Heart left ventricle (tissue), 16 donors: ENCODE data around the gene ANAPC5. TPM values are rescaled to one million over a fixed set of nuclear protein-coding genes. Genes with fewer than 3 reads are reported as not detected.

ENCODE experiments used
- ATAC-seq, 4 donors: fragments of 200-7000 bp; cut with Tn5 transposase; one replicate each; pipeline ENCODE4 v1.9.1; 2020 to 2022; ENCODE audit warnings: moderate library complexity in 4 of 4, mild to moderate bottlenecking in 3 of 4, moderate number of reproducible peaks in 1 of 4
- DNase-seq, 5 donors: peaks; one replicate each; pipeline ENCODE4 v3.0.0-alpha.2; 2020
- H3K27ac ChIP-seq, 12 donors: fragments of 200-600 bp; sonication (generic) in 4 of 12; one replicate each; pipeline versions ENCODE4 v1.5.0 to v1.8.0; 2016 to 2022; ENCODE audit warnings: mild to moderate bottlenecking in 2 of 12
- H3K27me3 ChIP-seq, 9 donors: fragments of 200-600 bp; sonication (generic) in 2 of 9; one replicate each; pipeline versions ENCODE4 v1.5.1 to v1.8.0; 2016 to 2022; ENCODE audit warnings: mild to moderate bottlenecking in 3 of 9
- H3K36me3 ChIP-seq, 9 donors: fragments of 200-600 bp; sonication (generic) in 2 of 9; one replicate each; pipeline versions ENCODE4 v1.5.0 to v1.8.0; 2018 to 2022; ENCODE audit warnings: mild to moderate bottlenecking in 2 of 9
- H3K4me1 ChIP-seq, 12 donors: fragments of 200-600 bp; sonication (generic) in 4 of 12; one replicate each; pipeline versions ENCODE4 v1.5.0 to v1.8.0; 2016 to 2022; ENCODE audit warnings: mild to moderate bottlenecking in 3 of 12
- H3K4me3 ChIP-seq, 12 donors: fragments of 200-600 bp; sonication (generic) in 4 of 12; one replicate each; pipeline versions ENCODE4 v1.5.0 to v1.8.0; 2017 to 2022; ENCODE audit warnings: mild to moderate bottlenecking in 9 of 12, moderate library complexity in 4 of 12
- H3K9me3 ChIP-seq, 12 donors: fragments of 200-600 bp; sonication (generic) in 4 of 12; one replicate each; pipeline versions ENCODE4 v1.5.0 to v1.8.0; 2016 to 2022; ENCODE audit warnings: mild to moderate bottlenecking in 1 of 12
- POLR2A ChIP-seq, 2 donors: fragments of 450-650 bp; IDR thresholded peaks; one replicate each; pipeline ENCODE4 v1.6.1; 2017; ENCODE audit warnings: antibody characterized with exemption in 2 of 2, mild to moderate bottlenecking in 2 of 2, moderate library complexity in 2 of 2
- WGBS, 4 donors: extraction: QIAGEN DNeasy Blood & Tissue Kit in 2 of 4; methylation state at CpG; one replicate each; pipeline versions ENCODE4 v1.1.5 to v1.1.7; 2013 to 2018; 5-methylcytosine and 5-hydroxymethylcytosine counted together
- intact Hi-C, 10 donors: fragments of 100-400 bp; cut with DNase I; formaldehyde crosslinking; loops; one replicate each; pipeline versions ENCODE4 v1.11.1 to v1.14.2; 2022
- polyA plus RNA-seq, 2 donors: library from polyadenylated mRNA; stranded (reverse); fragments of 200-250 nt; gene quantifications; one replicate each; pipeline ENCODE4 v1.2.3, GENCODE V29; 2013
- total RNA-seq, 9 donors: library from RNA; depleted of rRNA in 2 of 9; stranded (reverse); fragments of >200 nt in 2 of 9; fragmentation: NEBNext Ultra II Directional in 3 of 9; extraction: Animal tissue kit (Norgen Biotek cat#: 25700) in 3 of 9; gene quantifications; one replicate each; pipeline versions ENCODE4 v1.1.0 to v1.2.4, GENCODE V29; 2016 to 2023
- TF ChIP-seq, protein P1 (sequence below), 12 donors: fragments of 200-600 bp; sonication (generic) in 4 of 12; IDR thresholded peaks; one replicate each; pipeline versions ENCODE4 v1.5.0 to v1.8.0; 2018 to 2022; ENCODE audit warnings: antibody characterized with exemption in 12 of 12, mild to moderate bottlenecking in 5 of 12
- donor health status: ischemic (EF 13 %, LVEDD 7.1; RV severe dilation, severe dysfunction).
- donor health status: healthy with polysubstance abuse.
- donor health status: DM: no; HTN: yes; CAD: no.
- donor health status: DM: no; HTN: no; CAD: no.
- donor health status: ischemic (EF 25% LVEDD 6.9; RV normal size, moderate dysfunction).
- donor health status: ischemic (EF 25% LVEDD 5.7; RV mildly dilated, moderate dysfunction).
- donor health status: healthy.
- donor health status: DM: yes; HTN: yes; CAD: no.
- donor health status: ischemic (EF 35%, LVEDD 5.7; RV mildly dilated, moderate dysfunction).
- donor health status: nonischemic (EF 11% LVEDD 7.7; RV severe dilation, severe dysfunction).
- donor health status: DM: yes; HTN: yes; CAD: no.
- donor health status: PGD.
- donor health status: ischemic (EF 29% LVEDD 5.4; RV normal size, mild dysfunction).
- donor health status: nonischemic (EF 23%, LVEDD 6.1; RV moderate dilation, normal function).

Gene ANAPC5
- total and polyA plus RNA-seq, 11 donors = 55.0 to 81.7 (median 59.1) TPM

DNA sequence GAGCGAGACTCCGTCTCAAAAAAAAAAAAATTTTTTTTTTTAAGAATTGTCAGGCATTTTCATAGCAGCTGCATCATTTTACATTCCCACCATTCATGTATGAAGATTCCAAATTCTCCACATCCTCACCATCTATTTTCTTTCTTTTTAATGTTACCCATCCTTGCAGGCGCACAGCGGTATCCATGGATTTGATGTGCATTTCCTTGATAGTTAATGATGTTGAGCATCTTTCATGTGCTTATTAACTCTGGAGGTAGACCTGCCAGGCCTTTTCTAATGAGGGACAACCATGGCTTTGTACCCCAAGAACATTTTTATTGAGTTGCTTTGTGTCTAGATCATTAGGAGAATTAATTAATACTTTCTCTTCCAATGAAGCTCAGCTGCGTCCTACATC, 46.1 kb upstream of the ANAPC5 start:
- peaks cover 0 to 36% (median 22%) of the 10 kb centered on the region in 12 donors for H3K4me1 ChIP-seq
- no peak overlapping the region for H3K27ac ChIP-seq
- peaks cover 0 to 7% (median 0%) of the 10 kb centered on the region in 9 donors for H3K36me3 ChIP-seq
- ATAC-seq (no peak), DNase-seq (no peak)
- intact Hi-C loops = loop anchor here in 4 of 10 donors (2.0 to 5.0 kb wide), 3 partner anchors 46 to 51 kb away; partner anchors contain the start of gene ANAPC5 (in 3 of the 4)
- peak overlapping the region in 1 of 12 donors; percentile 92 for H3K4me3 ChIP-seq
- TF ChIP-seq POLR2A (IDR thresholded peaks at IDR 0.05) = no peak
- TF ChIP-seq, protein P1, sequence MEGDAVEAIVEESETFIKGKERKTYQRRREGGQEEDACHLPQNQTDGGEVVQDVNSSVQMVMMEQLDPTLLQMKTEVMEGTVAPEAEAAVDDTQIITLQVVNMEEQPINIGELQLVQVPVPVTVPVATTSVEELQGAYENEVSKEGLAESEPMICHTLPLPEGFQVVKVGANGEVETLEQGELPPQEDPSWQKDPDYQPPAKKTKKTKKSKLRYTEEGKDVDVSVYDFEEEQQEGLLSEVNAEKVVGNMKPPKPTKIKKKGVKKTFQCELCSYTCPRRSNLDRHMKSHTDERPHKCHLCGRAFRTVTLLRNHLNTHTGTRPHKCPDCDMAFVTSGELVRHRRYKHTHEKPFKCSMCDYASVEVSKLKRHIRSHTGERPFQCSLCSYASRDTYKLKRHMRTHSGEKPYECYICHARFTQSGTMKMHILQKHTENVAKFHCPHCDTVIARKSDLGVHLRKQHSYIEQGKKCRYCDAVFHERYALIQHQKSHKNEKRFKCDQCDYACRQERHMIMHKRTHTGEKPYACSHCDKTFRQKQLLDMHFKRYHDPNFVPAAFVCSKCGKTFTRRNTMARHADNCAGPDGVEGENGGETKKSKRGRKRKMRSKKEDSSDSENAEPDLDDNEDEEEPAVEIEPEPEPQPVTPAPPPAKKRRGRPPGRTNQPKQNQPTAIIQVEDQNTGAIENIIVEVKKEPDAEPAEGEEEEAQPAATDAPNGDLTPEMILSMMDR (IDR thresholded peaks at IDR 0.05) = no peak
- H3K27me3 ChIP-seq = no peaks in the 10 kb centered on the region
- WGBS, 4 donors = 98 to 99% (median 99%) methylated on average over 5 of the region's 5 CpGs
- no peaks in the 10 kb centered on the region for H3K9me3 ChIP-seq

DNA sequence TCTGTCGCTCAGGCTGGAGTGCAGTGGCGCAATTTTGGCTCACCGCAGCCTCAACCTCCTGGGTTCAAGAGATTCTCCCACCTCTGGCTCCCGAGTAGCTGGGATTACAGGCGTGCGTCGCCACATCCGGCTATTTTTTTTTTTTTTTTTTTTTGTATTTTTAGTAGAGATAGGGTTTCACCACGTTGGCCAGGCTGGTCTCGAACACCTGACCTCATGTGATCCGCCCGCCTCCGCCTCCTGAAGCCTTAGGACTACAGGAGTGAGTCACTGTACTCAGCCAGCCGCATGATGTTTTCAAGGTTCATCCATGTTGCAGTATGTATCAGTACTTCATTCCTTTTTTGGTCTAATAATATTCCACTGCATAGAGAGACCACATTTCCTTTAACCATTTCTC, 45.3 kb upstream of the ANAPC5 start:
- ATAC-seq = no peak
- no peaks in the 10 kb centered on the region for H3K9me3 ChIP-seq
- no peak for DNase-seq
- peaks cover 0 to under 1% (median 0%) of the 10 kb centered on the region in 9 donors for H3K36me3 ChIP-seq
- H3K27me3 ChIP-seq = no peaks in the 10 kb centered on the region
- 95 to 97% (median 96%) methylated on average over 14 of the region's 14 CpGs for WGBS, 4 donors
- no peak overlapping the region for H3K27ac ChIP-seq
- peaks cover 0 to 31% (median 22%) of the 10 kb centered on the region in 12 donors for H3K4me1 ChIP-seq
- intact Hi-C loops = loop anchor here in 3 of 10 donors (5.0 kb wide), 2 partner anchors 45 to 50 kb away; partner anchors contain the start of gene ANAPC5 (in 2 of the 3)
- no peak for TF ChIP-seq POLR2A (IDR thresholded peaks at IDR 0.05)
- TF ChIP-seq, protein P1 (IDR thresholded peaks at IDR 0.05) = no peak
- H3K4me3 ChIP-seq = no peak overlapping the region

DNA sequence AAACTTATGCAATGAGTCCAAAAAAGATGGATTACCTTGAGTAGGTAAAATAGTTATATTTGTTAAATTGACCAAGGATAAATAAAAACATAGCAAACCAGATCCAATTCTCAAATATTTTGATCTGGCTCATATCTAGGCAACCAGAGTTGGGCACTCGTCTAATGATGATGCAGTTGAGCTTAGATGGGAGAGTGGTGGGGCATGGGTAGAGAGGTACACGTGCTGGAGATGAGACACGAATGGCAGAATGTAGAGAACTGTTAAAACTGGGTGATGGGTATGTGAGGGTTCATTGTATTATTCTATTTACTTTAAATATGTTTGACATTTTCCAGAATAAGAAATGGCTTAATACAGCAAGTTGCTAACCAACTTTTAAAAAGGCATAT, 40.1 kb upstream of the ANAPC5 start:
- Histone ChIP-seq H3K27me3 (no peaks in the 10 kb centered on the region), H3K4me3 (peak overlapping the region in 1 of 12 donors; percentile 41), H3K9me3 (no peaks in the 10 kb centered on the region), H3K4me1 (no peaks in the 10 kb centered on the region), H3K27ac (peak overlapping the region in 1 of 12 donors; percentile 68), H3K36me3 (no peaks in the 10 kb centered on the region)
- WGBS, 4 donors = 85 to 91% (median 88%) methylated on average over 3 of the region's 3 CpGs
- TF ChIP-seq, protein P1 (IDR thresholded peaks at IDR 0.05) = no peak
- TF ChIP-seq POLR2A (IDR thresholded peaks at IDR 0.05) = no peak
- DNase-seq (no peak), ATAC-seq (no peak)
- intact Hi-C loops = no loop called here

DNA sequence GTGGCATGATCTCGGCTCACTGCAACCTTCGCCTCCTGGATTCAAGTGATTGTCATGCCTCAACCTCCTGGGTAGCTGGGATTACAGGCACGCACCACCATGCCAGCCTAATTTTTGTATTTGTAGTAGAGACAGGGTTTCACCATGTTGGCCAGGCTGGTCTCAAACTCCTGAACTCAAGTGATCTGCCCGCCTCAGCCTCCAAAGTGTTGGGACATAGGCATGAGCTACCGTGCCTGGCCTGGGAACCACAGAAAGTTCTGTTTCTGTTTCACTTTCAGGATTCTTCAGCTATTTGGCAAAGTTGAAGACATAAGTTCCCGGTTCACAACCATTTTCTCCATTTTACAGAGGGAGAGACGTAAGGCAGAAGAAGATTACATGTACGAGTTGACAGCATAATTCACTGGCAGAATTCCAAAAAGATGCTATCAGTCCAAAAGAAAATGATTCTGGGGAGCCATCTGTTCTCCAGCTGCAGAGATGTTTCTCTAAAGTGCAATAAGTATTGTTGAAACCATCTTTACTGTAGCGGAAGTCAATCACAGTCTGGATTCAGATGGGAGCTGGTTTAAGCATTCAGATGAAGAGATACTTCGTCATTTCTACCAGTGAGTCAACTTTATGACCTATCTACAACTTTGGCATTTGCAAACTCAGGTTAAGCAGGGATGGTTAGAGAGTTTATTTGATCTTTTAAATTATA, 39.6 kb upstream of the ANAPC5 start:
- ATAC-seq = no peak
- H3K4me3 ChIP-seq = peak overlapping the region in 8 of 12 donors; percentile 10 to 41 (median 27)

More for the DNA sequence above, 39.6 kb upstream of the ANAPC5 start:
- Histone ChIP-seq H3K9me3 (no peaks in the 10 kb centered on the region), H3K4me1 (no peaks in the 10 kb centered on the region), H3K27ac (peak overlapping the region in 3 of 12 donors; percentile 11 to 68 (median 39)), H3K27me3 (no peaks in the 10 kb centered on the region), H3K36me3 (no peaks in the 10 kb centered on the region)
- intact Hi-C loops = no loop called here
- no peak for DNase-seq
- TF ChIP-seq, protein P1 (IDR thresholded peaks at IDR 0.05) = no peak
- TF ChIP-seq POLR2A (IDR thresholded peaks at IDR 0.05) = no peak
- 56 to 68% (median 63%) methylated on average over 10 of the region's 10 CpGs for WGBS, 4 donors
